T-helper 2 cell (primary cell): ENCODE data around the gene RIN1.
"Not testable (repeated sequence)": the region's sequence is repeated elsewhere in the genome, so short reads cannot be mapped to it uniquely, and the experiment has no call there.

ENCODE experiments used
- DNase-seq, 5 experiments: peaks; one replicate each; pipeline versions ENCODE4 v3.0.0 to v3.0.0-alpha.2; 2012 to 2022

Gene RIN1

DNA sequence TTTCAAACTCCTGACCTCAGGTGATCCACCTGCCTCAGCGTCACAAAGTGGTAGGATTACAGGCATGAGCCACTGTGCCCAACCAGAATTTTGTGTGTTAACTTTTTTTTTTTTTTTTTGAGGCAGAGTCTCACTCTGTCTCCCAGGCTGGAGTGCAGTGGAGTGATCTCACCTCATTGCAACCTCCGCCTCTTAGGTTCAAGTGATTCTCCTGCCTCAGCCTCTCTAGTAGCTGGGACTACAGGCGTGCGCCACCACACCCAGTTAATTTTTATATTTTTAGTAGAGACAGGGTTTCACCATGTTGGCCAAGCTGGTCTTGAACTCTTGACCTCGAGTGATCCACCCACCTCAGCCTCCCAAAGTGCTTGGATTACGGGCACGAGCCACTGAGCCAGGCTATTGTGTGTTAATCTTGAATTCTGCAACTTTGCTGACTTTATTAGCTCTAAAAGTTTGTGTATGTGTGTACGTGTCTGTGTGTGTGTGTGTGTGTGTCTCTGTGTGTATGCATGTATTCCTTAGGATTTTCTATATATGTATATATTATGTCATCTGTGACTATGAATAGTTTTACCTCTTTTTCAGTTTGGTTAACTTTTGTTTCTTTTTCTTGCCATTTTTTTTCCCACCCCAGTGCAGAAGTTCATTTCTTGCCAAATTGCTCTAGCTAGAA is 14.5 kb upstream of the RIN1 start:
- DNase-seq, result not testable (repeated sequence)

DNA sequence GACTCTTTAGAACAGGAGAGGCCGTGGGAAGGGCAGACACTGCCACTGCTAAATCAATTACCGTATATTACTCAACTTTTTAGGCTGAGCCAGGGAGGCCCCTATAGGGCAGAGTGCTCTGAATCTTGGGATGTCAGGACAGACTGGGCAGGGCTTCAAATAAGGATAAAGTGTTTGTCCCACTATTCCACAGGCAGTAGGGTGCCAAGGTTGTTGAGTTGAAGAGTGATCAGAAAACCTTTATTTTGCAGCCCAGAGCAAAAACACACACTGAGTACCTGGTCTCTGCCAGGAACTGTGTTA is 12.8 kb upstream of the RIN1 start:
- DNase-seq, result no peak

DNA sequence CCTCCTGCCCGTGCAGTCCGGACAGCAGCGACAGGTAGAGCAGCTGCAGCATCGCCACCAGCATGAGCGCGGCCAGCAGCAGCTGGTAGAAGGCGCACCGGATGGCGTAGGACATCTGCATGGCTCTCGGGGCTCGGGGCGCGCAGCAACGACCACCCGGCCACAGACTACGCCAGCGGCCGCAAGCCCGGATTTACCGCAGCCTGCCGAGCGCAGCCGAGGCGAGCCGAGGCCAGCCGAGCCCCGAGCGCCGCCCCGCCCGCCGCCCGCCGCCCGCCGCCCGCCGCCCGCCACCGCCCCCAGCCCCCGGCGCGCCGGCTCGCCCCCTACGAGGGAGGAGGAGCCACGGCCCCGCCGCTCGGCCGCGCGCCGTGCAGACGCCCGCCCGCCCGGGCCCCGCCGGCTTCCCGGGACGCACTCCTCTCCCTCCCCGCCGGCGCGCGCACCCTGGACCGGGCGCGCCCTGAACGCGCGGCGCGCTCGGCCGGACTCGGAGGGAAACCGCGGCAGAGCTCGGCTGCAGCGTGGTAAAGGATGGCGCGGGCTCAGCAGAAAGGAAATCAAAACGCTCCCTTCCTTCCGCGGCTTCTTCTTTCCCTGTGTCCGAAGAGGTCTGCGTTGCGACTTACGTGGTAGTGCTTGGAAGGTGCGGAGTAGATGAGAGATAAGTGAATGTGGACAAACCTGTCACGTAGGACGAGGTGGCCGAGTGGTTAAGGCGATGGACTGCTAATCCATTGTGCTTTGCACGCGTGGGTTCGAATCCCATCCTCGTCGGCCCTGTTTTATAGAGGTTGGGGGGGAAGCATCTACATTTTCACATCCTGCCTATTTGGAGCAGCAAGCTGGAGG is 11.4 kb upstream of the RIN1 start, which contains the start of gene B4GAT1:
Gene B4GAT1 (minus strand): TSS at position 205 of the 852 bp plus-strand sequence. CDS start 84 bp downstream, at position 121.
- peak; percentile 40 to 81 (median 74) for DNase-seq

DNA sequence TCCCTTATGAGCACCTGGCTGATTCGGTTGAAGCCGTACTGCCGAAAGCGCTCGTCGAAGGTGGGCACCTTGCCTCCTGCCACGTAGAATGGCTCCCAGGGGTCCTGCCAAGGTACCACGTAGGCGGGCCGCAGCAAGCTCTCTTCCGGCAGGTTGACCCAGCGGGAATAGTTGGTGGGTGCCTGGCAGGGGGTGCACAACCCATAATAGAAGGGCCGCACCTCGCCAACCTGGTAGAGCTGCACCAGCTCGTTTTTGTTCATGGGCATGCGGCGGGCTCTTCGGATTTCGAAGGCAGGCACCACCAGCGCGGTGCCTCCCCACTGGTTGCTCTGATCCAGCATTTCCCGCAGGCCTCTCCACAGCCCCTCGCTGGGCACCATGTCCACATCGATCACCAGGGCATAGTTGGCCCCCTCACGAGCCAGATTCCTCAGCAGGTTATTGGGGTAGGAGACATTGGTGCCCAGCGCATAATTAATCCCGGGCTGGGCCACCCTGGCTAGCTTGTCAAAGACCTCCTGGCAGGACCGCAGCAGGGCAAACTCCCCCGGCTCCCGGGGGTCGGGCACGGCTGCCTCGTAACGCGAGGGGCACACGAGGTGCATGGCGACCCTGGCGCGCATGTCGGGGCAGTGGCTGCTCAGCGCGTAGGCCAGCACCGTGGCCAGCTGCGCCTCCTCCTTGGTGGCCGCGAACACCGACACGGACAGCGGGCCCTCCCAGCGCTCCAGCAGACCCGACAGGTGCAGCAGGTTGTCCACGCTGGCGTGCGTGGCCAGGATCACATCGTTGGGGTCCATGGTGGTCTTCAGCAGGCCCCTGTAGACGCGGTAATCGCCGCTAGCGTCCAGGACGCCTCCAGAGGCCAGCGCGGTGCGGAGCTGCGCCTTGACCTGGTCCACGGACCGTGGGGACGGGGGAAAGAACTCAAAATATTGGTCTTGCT is 10.5 kb upstream of the RIN1 start:
- no peak for DNase-seq

DNA sequence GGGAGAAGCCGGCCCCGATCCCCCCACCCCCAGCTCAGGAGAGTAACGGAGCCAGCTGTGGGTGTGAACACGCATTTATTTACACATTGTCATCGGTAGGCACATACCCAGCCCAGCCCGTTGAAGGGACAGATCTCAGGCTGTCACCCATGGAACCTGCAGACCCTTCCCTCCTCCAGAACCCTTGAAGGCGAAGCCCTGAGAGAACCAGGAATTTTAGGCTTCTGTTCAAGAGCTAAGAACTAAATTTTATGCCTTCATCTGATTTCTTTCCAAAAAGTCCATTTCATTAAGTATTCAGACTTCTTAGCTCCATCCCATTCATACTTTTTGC is 9.0 kb upstream of the RIN1 start:
- DNase-seq, result no peak

DNA sequence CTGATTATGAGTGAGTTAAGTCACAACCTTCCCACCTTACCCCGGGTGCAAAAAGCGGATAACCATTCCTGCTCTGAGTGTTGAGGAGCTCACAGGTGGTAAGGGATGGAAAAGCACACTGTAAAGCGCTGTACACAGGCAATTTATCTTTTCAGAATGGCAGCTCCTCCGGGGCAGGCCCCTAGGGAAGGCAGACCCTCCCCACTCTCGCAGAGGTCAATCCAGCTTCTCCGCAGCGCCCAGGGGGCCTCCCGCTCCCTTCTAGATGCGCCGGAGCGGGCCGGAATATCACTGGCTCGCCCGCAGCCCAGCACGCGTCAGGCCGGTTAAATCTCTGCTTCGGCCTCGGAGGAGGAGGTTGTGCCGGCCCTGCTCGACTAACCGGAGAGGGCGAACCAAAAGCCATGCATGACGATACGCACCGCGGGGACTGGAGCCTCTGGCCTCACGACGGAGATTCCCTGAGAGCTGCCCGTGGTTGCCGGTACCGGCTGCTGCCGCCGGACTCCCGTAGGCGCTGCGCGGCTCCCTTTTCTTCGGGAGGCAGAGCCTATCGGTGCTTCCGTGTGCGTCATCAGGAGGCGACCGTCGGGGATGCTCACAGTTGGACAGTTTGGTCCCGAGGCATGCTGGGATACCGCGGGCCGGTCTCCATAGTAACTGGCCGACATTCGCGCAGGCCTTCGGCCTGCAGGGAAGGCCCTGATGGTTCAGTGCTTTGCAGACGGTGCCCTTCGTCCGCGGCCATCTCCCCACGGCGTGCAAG is 8.5 kb upstream of the RIN1 start, which contains the start of gene BRMS1:
Gene BRMS1 (minus strand): TSS at position 555 of the 766 bp plus-strand sequence. CDS start 2,870 bp downstream, outside the sequence.
- peak; percentile 89 to 97 (median 95) for DNase-seq

DNA sequence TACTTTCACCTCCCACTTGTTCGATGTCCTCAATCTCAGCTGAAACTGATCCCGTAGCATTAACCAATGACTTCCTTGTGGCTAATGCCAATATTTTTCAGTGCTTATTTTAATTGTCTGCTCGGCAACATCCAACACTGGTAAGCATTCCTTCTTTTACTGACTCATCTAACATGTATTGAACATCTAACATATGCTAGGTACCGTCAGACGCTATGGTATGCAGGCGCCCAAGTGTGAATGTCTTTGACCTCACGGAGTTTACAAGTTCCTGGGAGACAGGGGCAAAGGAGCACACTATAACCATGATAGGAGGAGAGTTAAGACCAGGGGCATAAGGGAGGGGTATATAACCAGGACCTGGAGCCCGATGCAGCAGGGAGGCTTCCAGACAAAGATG is 6.9 kb upstream of the RIN1 start:
- no peak for DNase-seq

DNA sequence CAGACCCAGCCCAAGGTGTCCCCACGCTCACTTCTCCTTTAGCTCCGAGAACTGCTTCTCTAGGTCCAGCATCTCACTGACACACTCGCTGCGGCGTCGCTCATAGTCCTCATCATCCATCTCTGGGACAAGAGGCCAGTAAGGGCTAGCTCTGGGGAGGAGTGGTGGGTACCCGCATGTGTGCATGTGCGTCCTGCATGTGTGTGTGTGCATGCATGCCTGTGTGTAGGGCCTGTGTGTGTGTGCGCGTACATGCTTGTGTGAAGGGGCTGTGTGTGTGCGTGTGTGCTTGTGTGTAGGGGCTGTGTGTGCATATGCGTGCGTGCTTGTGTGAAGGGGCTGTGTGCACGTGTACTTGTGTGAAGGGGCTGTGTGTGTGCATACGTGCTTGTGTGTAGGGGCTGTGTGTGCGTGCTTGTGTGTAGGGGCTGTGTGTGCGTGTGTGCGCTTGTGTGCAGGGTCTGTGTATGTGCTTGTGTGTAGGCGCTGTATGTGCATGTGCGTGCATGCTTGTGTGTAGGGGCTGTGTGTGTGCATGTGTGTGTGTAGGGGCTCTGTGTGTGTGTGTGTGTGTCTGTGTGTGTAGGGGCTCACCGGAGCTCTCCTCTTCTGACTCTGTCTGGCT is 5.4 kb upstream of the RIN1 start:
- DNase-seq, result no peak

DNA sequence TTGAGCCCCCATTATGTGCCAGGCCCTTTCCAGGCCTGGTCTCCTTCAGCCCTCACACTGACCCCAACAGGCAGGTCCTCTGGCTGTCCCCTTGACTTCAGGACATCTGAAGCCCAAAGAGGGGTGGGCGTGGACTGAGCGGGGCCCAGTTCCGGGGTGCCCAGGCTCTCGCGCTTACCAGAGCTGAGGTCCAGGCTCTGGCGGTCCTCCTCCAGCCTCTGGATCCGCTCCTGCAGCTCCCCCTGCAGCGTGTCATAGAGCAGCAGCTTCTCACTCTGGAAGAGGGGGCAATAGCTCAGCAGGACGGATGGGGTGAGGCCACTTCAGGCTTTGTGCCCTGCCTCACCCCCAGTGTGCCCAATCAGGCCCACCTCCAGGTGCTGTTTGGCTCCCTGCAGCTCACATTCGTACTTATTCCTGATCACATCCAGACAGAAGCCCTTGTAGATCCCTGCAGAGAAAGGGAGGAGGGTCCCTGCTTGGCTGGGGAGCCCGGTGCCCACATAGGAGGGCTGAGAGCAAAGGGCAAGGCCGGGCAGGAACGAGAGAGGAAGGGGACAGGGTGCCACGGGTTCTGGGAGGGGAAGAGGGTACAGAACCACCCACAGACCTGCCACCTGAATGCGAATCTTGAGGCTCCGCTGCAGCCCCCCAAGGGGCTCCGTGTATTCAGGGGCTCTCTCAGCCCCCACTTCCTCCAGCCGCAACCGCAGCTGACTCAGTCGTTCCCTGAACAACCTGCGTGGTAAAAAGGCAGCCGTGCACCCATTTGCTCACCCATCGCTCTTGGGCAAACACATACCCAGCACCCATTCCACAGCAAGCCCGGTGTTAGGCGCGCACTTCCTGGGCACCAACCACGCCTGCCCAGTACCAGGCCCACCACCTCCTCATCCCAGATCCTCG is 4.6 kb upstream of the RIN1 start:
- DNase-seq, result no peak

DNA sequence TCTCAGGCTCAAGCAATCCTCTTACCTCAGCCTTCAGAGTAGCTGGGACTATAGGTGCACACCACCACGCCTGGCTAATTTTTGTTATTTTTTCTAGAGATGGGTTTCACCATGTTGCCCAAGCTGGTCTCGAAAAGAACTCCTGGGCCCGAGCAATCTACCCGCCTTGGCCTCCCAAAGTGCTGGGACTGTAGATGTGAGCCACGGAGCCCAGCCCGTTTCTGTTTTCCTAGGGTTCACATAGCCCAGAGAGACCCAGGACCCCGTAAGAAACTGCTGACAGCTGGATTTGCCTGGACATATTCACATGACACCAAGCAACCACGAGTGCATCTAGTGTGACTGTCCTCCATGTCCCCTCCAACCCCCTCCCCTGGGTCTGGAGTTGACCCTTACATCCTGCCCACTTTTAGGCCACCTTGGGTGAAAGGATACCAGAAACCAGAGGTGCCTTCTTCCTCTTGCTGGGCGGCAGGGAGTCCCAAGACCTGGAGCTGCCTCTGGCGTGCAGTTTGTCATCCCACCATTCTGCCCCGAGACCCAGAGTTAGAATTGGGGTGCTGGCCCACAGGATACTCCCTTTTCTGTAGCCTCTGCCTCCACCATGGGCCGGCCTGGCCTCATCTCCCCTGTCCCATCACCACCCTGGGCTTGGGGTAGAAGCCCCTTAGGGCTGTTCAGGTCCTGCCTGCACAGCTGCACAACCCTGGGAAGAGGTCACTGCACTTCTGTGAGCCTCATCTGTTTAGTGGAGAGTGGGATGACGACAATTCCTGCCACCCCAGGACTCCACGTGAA is 3.7 kb upstream of the RIN1 start:
- no peak for DNase-seq

DNA sequence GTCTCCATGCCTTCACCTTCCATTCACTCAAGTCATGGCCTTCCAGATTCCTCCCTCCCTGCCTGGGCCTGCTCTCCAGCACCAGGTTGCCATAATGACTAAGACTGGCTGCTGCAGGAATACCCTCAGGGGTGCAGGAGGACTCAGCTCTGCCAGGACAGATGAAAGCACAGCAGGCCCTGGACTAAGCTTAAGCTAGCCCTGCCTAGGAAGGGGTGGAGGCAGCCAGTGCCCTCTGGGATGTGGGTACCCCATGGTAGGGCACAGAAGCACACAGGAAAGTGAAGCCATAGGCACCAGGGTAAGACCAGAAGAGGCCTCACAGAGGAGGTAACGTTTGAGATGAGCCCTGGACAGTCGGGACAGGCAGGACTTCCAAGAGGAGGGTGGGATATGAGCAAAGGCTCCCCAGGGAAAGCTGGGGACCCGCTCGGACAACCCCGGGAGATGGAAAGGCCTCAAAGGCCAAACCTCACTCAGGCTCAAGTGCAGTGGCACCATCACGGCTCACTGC is 3.0 kb upstream of the RIN1 start:
- DNase-seq, result no peak

DNA sequence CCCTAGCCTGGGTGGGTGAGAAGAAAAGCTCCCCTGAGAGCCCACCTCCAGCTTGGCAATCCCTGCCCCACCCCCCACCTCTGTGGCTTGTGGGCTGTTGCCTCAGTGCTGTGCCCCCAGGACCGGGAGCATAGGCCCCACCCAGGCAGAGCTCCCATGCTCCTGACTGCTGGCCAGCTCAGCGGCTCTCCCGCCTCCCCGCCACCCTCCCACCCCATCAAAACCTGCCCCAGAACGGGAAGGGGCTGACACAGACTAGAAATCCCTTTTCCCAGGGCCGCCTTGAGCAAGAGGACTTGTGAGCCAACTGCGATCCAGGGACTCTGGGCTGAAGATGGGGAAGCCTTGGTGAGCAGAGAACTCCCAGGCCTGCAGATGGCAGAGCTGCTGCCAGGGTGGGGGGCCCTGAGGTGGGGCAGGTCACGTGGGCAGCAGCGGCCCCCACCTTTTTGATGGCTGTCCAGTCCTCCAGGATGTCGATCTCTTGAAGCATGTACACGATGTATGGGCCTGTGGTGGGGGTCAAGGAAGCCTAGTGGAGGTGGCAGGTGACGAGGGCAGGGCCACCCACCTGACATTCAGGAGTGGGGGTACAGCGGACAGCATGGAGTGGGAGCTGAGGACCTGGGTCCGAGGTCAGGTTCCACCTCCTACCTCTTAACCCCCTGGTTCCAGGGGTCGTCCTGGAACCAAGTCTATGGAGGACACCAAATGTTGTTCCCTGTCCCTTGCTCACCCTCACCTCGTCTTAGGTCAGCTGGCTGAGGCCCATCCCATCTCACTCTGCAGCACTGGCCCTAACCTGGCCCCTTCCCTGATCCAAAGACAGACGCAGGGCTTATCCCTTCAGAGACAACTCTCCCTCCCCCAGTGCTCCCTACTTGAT is 2.3 kb upstream of the RIN1 start:
- DNase-seq, result no peak

DNA sequence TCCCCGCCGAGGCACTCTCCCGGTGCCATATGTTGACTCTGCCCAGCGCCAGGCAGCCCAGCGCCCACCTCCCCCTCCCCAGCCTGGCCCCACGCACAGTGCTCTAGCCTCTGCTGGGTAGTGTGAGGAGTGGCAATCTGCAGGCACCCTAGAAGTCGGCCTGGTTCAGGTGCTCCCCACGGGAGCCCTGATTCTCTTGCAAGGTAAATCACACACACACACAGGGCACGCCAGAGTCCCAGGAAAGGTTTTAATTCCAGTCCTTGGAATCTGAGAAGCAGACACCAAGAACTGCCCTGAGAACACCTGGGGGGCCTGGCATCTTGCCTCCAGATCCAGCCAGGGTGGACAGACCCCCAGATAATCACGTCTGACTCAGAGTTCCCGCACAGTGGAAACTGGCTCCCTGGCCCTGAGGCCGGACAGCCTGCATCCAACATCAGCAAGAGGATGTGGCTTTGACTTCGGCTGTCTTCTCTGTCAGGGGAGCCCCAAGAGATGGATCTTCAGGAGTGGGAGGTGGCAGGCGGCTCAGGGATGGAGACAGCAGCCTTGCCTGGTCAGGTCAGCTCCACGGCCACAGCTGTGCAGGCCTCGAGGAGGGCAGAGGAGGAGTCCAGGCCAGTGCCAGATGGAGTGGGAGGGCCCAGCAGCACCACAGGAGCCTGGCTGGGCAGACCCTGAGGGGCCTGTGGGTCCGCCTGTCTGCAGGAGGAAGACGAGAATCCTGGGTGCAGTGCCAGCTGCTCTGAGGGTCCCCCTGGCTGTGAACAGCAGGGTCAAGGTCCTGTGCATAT is 1.1 kb upstream of the RIN1 start:
- DNase-seq, result no peak

DNA sequence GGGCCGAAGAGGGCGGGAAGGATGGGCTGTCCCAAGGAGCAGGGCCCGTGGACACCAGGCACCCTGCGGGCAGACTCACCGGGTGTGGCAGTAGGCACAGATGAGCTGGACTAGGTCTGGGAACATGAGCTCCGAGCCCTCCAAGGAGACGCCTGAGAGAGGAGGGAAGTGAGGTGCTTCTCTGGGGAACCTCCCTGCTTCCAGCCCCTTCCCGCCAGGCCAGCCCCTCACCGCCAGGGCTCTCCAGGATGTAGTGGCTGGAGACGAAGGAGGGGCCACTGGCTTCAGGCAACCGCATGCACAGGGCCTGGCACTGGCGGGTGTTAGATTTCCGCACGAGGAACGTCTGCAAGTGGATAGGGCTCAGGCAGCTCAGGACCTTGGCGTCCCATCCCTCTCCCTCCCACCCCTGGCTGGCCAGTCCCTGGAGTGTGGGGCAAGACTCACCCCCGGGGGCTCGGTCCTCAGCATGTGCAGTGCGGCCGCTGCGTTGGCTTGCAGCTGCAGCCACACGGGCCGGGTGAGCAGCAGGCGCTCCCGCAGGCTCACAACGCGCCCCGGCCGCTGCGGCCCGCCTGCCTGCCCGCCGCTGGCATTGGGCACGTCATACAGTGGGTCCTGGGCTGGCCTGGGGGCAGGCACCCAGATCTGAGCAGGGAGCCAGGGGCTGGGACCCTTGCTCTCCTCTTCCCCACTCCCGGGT is 552 bp downstream of the RIN1 start:
- DNase-seq, result no peak

DNA sequence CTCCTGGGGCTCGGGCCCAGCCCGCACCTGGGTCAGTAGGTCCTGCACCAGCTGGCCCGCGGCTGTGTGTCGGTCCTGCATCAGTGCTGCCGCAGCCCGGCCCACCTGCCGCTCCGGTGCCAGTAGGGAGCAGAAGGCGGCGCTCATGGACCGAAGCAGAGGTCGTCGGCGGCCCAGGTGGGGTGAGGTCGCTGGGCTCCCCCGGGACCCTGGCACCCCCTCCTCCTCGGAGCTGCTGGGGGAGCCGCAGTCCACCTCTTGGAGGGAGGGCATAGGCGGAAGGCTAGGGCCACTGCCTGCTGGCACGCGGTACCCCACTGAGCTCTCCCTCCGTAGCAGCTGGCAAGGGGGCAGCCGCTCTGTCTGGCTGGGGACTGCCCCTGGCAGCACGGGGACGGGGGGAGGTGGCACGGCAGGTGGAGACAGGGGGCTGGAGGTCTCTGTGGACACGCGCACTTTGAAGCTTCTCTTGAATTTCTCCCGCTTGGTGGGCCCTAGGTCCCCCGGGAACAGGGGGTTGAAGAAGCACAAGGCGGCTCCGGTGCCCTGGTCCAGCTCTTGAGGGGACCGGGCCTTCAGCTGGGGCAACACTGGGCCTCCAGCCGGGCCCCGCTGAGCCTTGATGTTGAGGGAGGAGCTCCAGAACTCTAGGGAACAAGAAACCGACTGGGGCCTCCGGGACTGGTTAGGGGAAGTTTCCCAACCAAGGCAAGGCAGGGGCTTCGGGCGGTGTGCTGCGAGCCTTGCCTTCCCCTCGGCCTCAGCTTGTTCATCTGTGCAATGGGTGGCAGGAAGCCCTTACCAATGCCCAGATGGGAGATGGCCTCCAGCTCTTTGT is 1.4 kb downstream of the RIN1 start:
- no peak for DNase-seq
